Karpas-422 (cell line): ENCODE measurements around the gene KIF27. TPM values are rescaled to one million over a fixed set of nuclear protein-coding genes. Genes with fewer than 3 reads are reported as not detected.

ENCODE experiments used
- total RNA-seq: library from RNA; depleted of rRNA; stranded (reverse); fragments of >200 nt; shearing (Covaris generic); gene quantifications from 2 replicates; pipeline ENCODE4 v1.2.3, GENCODE V29; 2014; ENCODE audit warnings: low replicate concordance; rRNA removed

KIF27 gene
- total RNA-seq, 1 experiment from 2014 or later, result 7.6 TPM

Other genes starting within 250 kb of the KIF27 start
- gene UBQLN1, start 213.5 kb downstream of the KIF27 start, total RNA-seq, result 75.9 and 118 TPM in 2 replicates
- 5.8 and 13.4 TPM in 2 replicates for gene GKAP1, start 103.7 kb downstream of the KIF27 start, total RNA-seq
- gene HNRNPK, start 58.8 kb upstream of the KIF27 start, total RNA-seq, result 513 and 558 TPM in 2 replicates
- 5.3 and 14.9 TPM in 2 replicates for gene RMI1, start 59.4 kb upstream of the KIF27 start, total RNA-seq